CD4-positive, alpha-beta T cell treated with Interleukin-6 at 100 ng/mL for 8 hours (primary cell): Measurements from ENCODE around the gene DLG4.

Experiments used
- DNase-seq: peaks from one replicate; pipeline ENCODE4 v3.0.0-alpha.2; 2020; ENCODE audit warnings: mixed read lengths, low spot score

The DLG4 gene

GRCh38 chr17:7156342-7156940, 63.2 kb downstream of the DLG4 start:
- no peak for DNase-seq

- DNase-seq = no peak
These were observed 71.9 kb downstream of the DLG4 start for GRCh38 chr17:7147772-7148171.

- DNase-seq = no peak
These were observed 73.5 kb downstream of the DLG4 start for GRCh38 chr17:7146115-7146514.

- no peak for DNase-seq
These were observed 75.4 kb downstream of the DLG4 start for GRCh38 chr17:7144213-7144612.

- DNase-seq = no peak
These were observed 77.8 kb downstream of the DLG4 start for GRCh38 chr17:7141824-7142223.

GRCh38 chr17:7139400-7139799, 80.2 kb downstream of the DLG4 start:
- no peak for DNase-seq

- no peak for DNase-seq
These were observed 80.7 kb downstream of the DLG4 start for GRCh38 chr17:7138800-7139381.

GRCh38 chr17:7137171-7137943, 82.3 kb downstream of the DLG4 start:
- no peak for DNase-seq
